ENCODE data around the gene PAQR7.

DNA sequence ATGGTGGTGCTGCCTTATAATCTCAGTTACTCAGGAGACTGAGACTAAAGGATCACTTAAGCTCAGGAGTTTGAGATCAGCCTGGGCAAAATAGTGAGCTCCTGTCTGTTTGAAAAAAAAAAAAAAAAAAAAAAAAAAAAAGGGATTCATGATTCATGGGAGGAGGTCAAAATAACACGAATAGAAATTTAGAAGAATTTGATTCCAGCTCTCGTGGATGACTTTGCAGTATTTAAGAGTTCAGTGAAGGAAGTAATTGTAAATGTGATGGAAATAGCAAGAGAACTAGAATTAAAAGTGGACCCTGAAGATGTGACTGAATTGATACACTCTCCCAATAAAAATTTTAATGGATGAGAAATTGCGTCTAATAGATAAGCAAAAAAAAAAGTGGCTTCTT lies 32.0 kb downstream of the PAQR7 start:
- TF ChIP-seq, protein P1, sequence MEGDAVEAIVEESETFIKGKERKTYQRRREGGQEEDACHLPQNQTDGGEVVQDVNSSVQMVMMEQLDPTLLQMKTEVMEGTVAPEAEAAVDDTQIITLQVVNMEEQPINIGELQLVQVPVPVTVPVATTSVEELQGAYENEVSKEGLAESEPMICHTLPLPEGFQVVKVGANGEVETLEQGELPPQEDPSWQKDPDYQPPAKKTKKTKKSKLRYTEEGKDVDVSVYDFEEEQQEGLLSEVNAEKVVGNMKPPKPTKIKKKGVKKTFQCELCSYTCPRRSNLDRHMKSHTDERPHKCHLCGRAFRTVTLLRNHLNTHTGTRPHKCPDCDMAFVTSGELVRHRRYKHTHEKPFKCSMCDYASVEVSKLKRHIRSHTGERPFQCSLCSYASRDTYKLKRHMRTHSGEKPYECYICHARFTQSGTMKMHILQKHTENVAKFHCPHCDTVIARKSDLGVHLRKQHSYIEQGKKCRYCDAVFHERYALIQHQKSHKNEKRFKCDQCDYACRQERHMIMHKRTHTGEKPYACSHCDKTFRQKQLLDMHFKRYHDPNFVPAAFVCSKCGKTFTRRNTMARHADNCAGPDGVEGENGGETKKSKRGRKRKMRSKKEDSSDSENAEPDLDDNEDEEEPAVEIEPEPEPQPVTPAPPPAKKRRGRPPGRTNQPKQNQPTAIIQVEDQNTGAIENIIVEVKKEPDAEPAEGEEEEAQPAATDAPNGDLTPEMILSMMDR (IDR thresholded peaks at IDR 0.05; ENCODE audit: insufficient read depth, low read depth, low read length) = no peak
- no peak for TF ChIP-seq EZH2 (IDR thresholded peaks at IDR 0.05; ENCODE audit: insufficient read depth, low read length)

Data from astrocyte (in vitro differentiated cells and primary cell).